ENCODE data around the gene SLC12A6.

The SLC12A6 gene

DNA sequence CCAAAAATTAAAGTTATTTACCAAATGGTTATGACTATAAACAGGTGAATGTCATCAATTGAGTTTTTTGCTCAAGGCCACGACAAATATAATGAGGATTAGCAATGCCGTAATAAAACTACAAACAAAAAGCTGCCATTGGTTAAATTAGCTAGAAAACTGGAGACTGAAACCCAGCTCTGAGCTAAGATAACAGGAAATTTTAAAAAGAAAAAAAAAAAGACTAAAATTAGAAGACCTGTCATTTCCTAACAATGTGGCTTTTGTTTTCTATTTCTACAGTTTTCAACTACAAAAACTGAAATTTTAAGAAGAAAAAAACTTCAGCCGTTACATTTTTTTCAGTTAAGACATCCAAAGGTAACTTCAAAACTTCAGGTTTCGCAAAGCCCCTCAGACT, 9.7 kb downstream of the SLC12A6 start:
- DNase-seq, result no peak

- no peak for DNase-seq
Observed at GRCh38 chr15:34325368-34325767, 12.2 kb downstream of the SLC12A6 start.

- DNase-seq, result no peak
Observed at GRCh38 chr15:34324933-34325332, 12.6 kb downstream of the SLC12A6 start.

DNA sequence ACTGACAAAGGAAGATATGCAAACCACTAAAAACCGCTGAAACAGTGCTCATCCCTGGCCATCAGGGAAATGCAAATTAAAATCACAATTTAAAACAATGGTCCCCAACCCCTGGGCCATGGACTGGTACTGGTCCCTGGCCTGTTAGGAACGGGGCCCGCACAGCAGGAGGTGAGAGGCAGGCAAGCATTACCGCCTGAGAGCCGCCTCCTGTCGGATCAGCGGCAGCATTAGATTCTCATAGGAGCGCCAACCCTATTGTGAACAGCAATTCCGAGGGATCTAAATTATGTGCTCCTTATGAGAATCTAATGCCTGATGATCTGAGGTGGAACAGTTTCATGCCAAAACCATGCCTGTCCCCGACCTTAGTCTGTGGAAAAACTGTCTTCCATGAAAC, 14.4 kb downstream of the SLC12A6 start:
- DNase-seq, result no peak

DNA sequence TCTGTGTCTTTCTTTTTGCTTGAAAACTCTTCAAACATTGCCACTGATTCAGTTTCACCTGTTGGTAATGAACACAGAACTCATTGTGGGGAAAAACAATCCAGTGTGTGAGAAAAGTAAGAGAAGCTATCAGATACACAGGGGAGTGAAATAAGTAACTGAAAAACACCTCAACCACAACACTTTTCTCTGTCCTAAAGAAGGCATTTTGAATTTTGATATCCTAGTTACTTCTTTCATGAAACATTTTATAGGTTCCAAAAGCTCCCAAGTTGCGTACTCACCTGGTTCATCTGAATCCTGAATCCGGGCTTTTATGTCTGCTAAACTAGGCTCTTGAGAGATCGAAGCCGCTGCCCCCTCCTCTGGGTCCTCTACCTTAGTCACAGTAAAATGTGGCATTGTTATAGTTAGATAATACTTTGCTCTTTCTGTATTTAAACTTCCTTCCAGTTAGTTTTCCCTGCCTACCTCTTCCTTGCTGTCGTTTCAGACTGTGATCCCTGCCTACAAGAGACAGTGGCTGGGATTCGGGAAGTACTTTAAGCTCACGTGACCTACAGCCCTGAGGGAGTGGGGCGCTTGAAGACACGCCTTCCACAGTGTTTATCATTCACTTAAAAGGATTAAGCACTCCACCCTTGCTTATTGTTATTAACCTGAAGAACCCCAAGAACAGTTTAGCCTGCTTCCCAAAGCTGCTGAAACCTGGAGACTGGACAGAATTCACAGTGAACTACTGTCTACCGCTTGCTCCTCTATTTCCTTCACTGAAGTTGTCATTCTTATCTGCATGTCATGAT, 19.1 kb downstream of the SLC12A6 start:
- no peak for DNase-seq

DNA sequence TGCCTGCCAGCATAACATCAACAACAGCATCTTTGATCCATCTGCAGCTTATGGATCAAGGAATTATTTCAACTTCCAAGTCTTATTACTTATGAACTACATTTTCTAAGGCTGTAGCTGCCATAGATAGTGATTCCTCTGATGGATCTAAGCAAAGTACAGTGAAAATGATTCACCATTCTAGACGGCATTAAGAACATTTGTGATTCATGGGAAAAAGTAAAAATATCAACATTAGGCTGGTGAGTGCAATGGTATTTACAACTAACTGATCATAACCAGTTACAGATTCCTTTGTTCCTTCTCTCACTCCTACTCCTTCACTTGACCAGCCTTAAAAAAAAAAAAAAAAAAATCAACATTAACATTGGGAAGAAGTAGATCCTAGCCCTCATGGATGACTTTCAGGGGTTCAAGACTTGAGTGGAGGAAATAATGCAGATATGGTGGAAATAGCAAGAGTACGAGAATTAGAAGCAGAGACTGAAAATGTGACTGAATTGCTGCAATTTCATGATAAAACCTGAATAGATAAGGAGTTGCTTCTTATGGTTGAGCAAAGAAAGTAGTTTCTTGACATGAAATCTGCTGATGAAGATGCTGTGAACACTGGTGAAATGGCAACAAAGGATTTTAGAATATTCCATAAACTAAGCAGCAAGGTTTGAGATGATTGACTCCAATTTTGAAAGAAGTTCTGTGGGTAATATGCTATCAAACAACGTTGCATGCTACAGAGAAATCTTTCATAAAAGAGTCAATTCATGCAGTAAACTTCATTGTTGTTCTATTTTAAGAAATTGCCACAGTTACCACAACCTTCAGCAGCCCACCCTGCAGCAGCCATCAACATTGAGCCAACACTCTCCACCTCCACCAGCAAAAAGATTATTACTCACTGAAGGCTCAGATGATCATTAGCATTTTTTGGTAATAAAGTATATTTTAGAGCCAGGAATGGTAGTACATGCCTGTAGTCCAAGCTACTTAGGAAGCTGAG, 22.8 kb downstream of the SLC12A6 start:
- DNase-seq, result no peak

- no peak for DNase-seq
Observed at GRCh38 chr15:34311563-34311962, 26.0 kb downstream of the SLC12A6 start.

DNA sequence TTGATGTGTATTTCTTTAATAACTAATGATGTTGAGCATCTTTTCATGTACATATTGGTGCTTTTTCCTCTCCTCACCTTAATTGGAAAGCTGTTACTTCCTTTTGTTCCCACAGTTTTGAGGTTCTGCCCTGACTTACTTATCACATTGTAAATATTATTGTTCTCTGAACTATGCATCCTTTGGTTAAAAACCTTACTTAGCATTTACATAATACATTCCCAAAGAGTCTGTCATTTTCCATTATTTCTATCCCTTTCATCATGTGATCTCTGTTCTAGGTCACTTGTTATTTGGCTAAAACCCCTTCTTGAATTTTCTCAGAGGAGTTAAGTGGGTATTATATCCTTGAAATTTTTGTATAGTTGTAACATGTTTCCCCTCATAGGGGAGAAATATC, 33.0 kb downstream of the SLC12A6 start:
- no peak for DNase-seq

GRCh38 chr15:34301058-34301457, 36.5 kb downstream of the SLC12A6 start:
- no peak for DNase-seq

GRCh38 chr15:34297059-34297458, 40.5 kb downstream of the SLC12A6 start:
- DNase-seq, result no peak

- no peak for DNase-seq
Observed at GRCh38 chr15:34292621-34293020, 45.0 kb downstream of the SLC12A6 start.

GRCh38 chr15:34284937-34285336, 52.6 kb downstream of the SLC12A6 start:
- DNase-seq, result no peak

GRCh38 chr15:34282384-34282783, 55.2 kb downstream of the SLC12A6 start:
- DNase-seq, result no peak

GRCh38 chr15:34280193-34280592, 57.4 kb downstream of the SLC12A6 start:
- no peak for DNase-seq

DNA sequence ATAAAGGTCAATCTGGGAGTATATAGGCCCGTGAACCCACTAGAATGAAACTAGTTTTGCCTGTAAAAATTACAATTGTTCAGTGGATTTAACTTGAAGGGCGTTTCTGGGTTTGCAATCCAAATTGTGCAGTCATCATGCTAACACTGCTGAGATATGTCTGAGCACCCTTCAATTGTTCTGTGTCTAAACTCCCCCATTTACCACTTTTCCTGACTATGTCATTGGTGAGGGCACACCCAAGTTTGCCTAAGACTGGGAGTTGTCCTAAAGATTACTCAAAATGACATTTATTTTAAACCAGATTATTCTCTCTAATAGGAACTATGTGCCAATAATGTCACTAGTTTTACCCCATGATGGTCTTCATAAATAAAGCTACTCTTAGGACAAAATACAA, 58.2 kb downstream of the SLC12A6 start:
- DNase-seq, result no peak

DNA sequence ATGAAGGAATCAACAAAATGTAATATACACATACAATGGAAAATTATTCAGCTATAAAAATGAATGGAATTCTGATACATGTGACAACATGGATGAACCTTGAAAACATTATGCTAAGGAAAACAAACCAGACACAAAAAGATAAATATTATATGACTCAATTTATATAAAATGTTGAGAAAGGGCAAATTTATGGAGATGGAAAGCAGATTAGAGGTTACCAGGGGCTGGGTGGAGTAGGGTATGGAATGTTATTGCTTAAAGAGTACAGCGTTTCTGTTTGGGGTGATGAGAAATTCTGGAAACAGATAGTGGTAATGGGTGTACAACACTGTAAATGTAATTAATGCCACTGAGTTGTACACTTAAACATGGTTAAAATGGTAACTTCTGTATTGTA, 61.9 kb downstream of the SLC12A6 start:
- DNase-seq, result no peak

- DNase-seq, result no peak
Observed at GRCh38 chr15:34275154-34275553, 62.4 kb downstream of the SLC12A6 start.

- no peak for DNase-seq
Observed at GRCh38 chr15:34271493-34271892, 66.1 kb downstream of the SLC12A6 start.

- DNase-seq, result no peak
Observed at GRCh38 chr15:34266751-34267150, 70.8 kb downstream of the SLC12A6 start.

DNA sequence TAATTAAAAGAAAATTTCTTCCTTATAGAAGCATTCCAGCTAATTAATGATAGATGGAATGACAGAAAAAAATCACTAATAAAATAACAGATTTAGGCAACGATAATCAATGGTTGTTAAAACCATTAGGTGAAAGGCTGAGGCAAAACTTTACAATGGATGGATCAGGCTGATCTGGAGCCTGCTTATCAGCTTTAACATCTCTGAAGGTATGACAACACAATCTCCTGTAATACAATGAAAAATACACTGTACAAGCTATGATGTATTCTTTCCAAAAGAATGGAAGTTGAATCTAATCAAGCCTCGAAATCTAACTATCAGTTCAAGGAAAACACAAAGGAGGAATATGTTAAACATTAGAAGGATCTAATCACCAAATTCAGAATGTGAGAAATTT, 73.5 kb downstream of the SLC12A6 start:
- no peak for DNase-seq

GRCh38 chr15:34262362-34262761, 75.2 kb downstream of the SLC12A6 start:
- DNase-seq, result no peak

DNA sequence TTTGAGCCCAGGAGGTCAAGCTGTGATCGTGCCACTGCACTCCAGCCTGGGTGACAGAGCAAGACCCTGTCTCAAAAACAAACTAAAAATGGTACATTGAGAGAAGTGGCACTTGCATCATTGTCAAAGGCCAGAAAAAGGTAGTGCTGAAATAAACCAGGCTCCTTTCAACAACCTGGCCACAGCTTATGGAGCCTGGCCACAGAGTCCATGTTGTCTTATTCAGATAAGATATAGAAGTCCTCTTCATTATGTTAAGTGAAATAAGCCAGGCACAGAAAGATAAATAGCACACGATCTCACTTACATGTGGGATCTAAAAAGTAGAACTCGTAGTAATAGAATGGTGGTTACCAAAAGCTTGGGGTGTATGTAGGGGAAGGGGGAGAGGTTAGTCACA, 78.0 kb downstream of the SLC12A6 start:
- DNase-seq, result no peak

DNA sequence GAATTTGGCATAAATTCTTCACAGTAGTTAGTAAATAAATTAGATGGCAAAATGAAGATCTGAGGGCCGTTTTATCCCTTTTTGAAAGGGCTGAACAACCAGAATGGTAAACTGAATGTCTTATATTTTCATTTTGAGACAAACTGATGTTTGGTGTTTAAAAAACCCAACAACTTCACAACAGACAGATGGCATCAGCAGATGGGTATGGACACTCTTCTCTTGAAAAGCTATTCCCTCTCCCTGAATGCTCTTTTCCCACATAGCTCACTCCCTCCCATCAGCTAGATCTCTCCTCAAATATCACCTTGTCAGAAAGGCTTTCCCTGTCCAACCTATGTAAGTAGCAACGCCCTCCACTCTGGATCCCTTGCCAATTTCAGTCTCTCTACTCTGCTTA, 79.4 kb downstream of the SLC12A6 start:
- DNase-seq, result no peak

DNA sequence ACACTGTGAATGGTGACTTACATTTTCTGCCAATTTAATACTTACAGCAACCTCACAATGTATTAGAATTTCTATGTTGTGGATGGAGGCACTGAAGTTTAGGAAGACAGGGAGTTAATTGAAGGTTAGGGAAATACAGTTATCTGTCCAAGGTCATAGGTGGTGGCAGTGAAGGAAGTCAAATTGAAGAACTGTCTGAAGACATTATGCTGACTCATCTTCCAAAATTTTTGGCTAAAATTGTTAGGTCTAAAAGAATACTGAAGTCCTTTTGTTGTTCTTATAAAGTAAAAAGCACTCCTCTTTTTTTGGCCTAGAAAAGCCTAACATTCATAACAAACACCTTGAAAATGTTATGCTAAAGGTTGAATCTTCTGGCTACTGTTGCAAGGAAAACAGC, 85.0 kb downstream of the SLC12A6 start:
- no peak for DNase-seq

All from NCI-H1930 (cell line).